ES-I3 (cell line): ENCODE results near the gene TAAR8.
A peak's percentile ranks its signal among the peaks of the same experiment; 100 is the strongest.

Source experiments
- H3K36me3 ChIP-seq: 2 replicates; pipeline ENCODE4 v1.6.1; 2013; ENCODE audit warnings: mild to moderate bottlenecking, low read length, control low read depth, moderate library complexity; ENCODE audit not compliant: insufficient read depth
- H3K4me1 ChIP-seq: 2 replicates; pipeline ENCODE4 v1.6.1; 2013; ENCODE audit warnings: mild to moderate bottlenecking, control low read depth, low read length; ENCODE audit not compliant: insufficient read depth
- H3K9ac ChIP-seq: 2 replicates; pipeline ENCODE4 v1.6.1; 2013; ENCODE audit warnings: low read depth, mild to moderate bottlenecking, low read length, moderate library complexity
- H3K9me3 ChIP-seq: 2 replicates; pipeline ENCODE4 v1.6.1; 2013; ENCODE audit warnings: mild to moderate bottlenecking, low read length, moderate library complexity; ENCODE audit not compliant: control insufficient read depth, insufficient read depth

Gene TAAR8, protein sequence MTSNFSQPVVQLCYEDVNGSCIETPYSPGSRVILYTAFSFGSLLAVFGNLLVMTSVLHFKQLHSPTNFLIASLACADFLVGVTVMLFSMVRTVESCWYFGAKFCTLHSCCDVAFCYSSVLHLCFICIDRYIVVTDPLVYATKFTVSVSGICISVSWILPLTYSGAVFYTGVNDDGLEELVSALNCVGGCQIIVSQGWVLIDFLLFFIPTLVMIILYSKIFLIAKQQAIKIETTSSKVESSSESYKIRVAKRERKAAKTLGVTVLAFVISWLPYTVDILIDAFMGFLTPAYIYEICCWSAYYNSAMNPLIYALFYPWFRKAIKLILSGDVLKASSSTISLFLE

DNA sequence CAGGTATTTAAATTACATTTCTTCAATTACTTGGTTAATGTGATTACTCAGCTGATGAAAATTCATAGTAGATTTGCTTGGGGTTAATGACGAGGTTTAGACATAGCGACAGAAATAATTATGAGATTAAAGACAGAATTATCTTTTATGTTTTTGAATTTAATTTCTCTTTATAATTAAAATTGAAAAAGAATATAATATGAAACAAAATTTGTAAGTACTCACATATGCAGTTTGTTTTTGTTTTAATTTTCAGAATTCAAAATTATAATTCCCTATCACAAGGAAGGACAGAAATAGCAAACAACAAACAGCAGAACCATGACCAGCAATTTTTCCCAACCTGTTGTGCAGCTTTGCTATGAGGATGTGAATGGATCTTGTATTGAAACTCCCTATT, at the start of gene TAAR8:
TAAR8 (plus strand) TSS at position 301 of the 400 bp plus-strand sequence; CDS start at position 322, 21 bp downstream.
- Histone ChIP-seq H3K9ac (no peak within 1 kb of the TSS), H3K4me1 (peaks cover 12% of the 10 kb centered on the region), H3K36me3 (no peaks in the 10 kb centered on the region), H3K9me3 (no peaks in the 10 kb centered on the region)

DNA sequence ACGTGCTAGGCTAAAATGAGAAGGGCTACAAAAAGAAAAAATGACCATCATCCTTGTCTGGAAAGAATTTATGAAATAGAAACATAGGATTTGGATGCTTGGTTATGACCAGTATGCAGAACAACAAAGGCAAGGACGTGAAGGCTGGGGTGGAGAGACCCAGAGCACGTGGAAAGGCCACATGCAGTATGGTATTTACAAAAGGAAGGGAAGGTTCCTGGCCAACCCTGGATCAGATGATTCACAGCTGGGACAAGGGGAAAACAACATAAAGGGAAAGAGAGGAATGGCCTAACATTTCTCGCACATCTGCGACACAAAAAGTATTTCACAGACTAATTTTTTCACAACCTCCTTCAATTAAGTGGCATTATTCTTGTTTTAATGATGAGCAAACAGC, 47.7 kb upstream of the TAAR8 start:
- H3K9me3 ChIP-seq, result no peaks in the 10 kb centered on the region
- H3K9ac ChIP-seq, result no peak overlapping the region
- H3K4me1 ChIP-seq, result no peaks in the 10 kb centered on the region
- H3K36me3 ChIP-seq, result peaks cover 2% of the 10 kb centered on the region; the same call in 1 of the 2 replicates

DNA sequence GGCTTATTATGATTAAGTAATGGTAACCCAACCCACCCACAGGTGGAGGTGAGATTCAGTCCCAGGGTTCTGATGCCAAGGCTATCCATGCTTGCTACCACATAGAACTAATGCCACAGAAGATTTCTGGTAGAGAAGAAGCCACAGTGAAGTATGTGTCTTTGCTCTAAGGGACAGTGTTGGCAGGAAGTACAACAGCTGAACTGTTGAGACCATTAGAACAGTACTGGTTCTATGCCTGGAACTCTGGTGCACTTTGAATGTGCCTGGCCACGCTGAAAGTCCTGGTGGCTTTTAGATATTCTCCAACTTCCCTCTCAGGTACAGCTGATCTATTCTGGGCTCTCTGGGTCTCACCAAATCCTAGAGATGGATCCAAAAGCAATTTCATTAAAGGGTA, 47.3 kb upstream of the TAAR8 start:
- no peaks in the 10 kb centered on the region for H3K4me1 ChIP-seq
- no peaks in the 10 kb centered on the region for H3K9me3 ChIP-seq
- H3K9ac ChIP-seq, result no peak overlapping the region
- peaks cover 2% of the 10 kb centered on the region; the same call in 1 of the 2 replicates for H3K36me3 ChIP-seq

DNA sequence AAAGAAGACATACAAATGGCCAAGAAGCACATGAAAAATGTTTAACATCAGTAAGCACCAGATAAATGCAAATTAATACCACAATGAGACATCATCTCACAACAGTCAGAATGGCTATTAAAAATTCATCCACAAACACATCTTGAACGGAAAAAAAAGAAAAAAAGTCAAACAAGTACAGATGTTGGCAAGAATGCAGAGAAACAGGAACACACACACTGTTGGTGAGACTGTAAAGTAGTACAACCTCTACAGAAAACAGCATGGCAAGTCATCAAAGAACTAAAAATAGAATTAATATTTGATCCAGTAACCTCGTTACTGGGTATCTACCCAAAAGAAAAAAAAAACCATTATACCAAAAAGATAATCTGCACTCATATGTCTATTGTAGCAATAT, 46.0 kb upstream of the TAAR8 start:
- no peaks in the 10 kb centered on the region for H3K9me3 ChIP-seq
- H3K9ac ChIP-seq, result no peak overlapping the region
- no peaks in the 10 kb centered on the region for H3K4me1 ChIP-seq
- no peaks in the 10 kb centered on the region for H3K36me3 ChIP-seq

DNA sequence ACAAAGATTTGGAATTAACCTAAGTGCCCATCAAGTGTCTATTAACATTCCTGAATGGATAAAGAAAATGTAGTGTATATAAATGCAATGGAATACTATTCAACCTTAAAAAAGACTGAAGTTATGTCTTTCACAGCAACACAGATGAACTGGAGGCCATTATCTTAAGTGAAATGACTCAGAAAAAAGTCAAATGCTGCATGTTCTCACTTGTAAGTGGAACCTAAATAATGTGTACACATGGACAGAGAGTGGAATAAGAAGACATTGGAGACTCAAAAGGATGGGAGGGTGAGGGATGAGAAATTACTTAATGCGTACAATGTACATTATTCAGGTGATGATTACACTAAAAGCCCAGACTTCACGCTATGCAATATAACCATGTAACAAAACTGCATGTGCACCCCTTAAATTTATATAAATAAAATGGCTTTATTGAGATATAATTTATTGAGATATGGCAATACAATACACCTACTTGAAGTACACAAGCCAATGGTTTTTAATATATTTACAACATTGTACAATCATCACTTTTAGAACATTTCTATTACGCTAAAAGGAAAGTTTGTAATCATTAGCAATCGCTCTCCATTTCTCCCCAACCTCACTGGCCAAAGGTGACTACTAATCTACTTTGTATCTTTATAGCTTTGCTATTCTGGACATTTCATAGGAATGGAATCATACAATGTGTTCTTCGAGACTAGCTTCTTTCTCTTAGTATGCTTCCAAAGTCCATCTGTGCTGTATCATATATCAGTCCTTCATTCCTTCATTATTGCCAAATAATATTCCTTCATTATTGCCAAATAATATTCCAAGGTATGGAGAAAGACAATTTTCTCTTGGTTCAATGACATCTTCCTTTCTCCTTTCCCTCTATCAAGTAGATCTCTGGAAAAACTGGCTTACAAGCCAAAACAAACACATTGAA, 45.3 kb upstream of the TAAR8 start:
- no peak overlapping the region for H3K9ac ChIP-seq
- no peaks in the 10 kb centered on the region for H3K9me3 ChIP-seq
- no peaks in the 10 kb centered on the region for H3K36me3 ChIP-seq
- H3K4me1 ChIP-seq, result no peaks in the 10 kb centered on the region

DNA sequence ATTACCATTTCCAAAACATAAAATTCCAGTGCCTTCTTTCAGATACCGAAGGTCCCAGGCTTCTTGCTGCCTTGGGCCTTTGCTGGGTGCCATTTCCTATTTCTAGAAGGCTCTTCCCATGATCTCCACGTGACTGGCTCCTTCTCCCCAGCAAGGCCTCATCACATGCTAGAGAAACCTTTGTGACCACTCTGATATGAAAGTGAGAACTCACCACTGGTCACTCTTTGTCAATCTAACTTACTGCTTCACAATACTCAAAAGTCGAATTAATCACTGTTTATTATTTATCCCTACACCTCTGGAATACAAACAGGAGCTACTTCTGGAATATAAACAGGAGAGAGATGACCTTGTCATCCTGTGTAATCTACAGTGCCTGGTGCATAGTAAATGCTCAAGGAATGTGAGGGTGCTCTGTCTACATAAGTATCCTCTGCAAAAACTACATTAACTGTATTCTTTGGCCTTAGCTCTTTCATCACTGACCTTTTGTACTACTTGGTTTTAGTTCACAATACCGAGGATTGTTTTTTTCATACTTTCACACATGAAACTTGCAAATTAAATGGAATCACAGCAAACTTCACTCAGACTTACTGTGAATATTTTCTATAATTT, 41.2 kb upstream of the TAAR8 start:
- no peaks in the 10 kb centered on the region for H3K4me1 ChIP-seq
- H3K36me3 ChIP-seq, result no peaks in the 10 kb centered on the region
- peak overlapping the region; percentile 88 for H3K9ac ChIP-seq
- H3K9me3 ChIP-seq, result no peaks in the 10 kb centered on the region

DNA sequence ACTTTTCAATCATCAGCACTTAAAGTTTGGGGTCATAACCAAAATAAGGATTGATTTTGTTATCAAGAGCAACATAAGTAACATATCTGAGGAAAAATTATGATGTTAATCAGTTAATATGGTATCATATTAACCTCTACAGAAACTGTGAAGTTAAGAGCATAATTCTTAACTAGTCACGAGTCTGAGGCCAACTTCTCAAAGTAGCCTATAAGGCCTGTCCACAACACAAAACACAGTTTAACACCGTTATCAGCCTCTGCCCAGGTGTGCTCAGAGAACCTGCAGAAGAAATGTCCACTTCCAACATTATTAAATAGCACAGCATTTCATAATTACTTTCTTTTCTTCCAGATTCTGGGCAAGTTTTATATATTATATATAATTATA, 40.6 kb upstream of the TAAR8 start:
- H3K9ac ChIP-seq, result peak overlapping the region; percentile 88
- no peaks in the 10 kb centered on the region for H3K4me1 ChIP-seq
- no peaks in the 10 kb centered on the region for H3K9me3 ChIP-seq
- H3K36me3 ChIP-seq, result no peaks in the 10 kb centered on the region

DNA sequence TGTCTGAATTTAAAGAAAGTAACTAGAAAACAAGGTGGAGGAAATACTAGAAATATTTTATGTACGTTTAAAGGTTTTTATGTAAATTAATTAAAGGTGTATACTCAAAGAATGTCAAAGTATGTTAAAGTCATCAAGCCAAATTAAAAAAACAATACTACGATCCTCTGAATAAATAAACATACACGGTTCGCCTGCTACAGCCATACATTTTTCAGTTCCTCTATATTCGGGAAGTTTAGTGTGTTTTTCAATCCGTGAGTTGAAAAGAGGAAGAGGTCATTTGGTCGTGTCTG, 40.2 kb upstream of the TAAR8 start:
- Histone ChIP-seq H3K9me3 (no peaks in the 10 kb centered on the region), H3K9ac (peak overlapping the region; percentile 88), H3K36me3 (no peaks in the 10 kb centered on the region), H3K4me1 (no peaks in the 10 kb centered on the region)

DNA sequence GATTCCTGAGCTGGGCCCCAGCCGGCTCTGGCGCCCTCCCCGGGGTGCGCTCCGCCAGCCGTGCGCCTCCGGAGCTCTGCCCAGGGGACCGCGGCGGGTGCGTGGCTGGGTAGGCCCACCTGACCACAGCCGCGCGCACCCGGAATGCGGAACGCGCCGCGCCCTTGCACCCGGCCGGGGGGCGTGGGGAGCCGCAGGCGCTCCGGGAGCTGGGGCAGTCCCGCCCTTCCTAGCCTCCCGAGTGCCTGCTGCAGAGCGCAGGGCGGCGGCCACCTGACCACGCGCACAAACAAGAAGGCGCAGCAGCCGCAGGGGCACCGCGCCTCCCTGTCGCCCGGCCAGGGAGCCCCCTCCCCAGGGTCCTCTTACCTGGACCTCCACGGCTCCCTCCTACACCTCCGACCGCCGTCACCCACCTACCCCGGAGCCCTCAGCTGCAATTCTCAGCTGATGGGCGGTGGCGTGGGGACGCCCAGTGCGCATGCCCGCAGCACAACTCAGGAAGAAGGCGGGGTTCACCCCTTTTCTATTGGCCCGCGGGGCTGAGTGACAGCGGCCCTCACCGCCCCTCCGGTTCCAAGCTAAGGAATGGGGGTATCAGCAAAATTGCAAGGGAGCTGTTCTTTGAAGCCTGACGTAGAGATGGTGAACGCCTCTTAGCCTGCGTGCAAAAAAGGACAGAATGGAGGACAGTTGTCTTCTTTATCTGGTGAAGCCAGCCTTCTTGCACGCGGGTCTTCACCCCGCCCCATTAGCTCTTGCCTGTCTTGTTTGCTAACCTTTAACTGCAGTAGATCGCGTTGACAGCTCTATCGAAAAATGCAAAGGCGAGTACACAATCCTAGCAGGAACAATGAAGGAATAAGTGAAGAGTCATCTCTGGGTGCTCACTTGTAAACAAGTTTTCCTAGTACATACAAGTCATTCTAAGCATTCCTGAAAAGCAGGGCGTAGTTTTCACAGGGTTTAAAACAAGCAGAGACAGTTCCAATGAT, 39.5 kb upstream of the TAAR8 start, which contains the start of gene STX7:
STX7 (minus strand) TSS at position 479 of the 995 bp plus-strand sequence. CDS start 9,586 bp downstream, outside the sequence.
- peak within 1 kb of the TSS; percentile 88 for H3K9ac ChIP-seq
- no peaks in the 10 kb centered on the region for H3K9me3 ChIP-seq
- no peaks in the 10 kb centered on the region for H3K4me1 ChIP-seq
- H3K36me3 ChIP-seq, result no peaks in the 10 kb centered on the region

DNA sequence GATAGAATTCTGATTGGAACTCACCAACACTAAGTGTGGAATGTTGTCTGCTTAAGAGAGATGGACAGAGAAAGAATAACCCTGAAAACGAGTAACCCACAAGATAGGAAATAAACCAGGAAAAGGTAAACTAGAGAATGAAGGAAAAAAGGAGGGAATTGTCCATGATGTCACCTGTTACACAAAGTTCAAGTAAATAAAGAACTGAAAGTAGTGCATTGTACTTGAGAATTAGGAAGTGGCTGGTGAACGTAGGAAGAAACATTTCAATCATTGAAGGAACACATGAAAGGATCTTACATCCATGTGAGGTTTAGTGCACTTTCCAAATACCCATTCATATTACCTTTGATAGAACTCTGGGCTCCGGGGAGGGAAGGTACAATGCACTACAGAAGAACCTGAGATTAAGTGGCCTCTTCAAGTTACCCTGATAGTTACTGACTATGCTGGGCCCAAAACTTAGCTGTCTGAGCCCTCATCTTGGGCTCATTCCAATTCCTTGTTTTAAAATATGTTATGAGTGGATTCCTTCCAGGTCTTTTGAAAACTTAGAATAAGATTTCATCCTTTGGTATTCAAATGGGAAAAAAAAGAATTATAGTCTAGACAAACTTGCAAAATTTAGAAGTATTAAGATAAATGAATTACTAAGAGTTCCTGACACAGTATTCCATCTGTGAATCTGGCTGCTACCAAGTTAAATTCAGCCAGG, 38.5 kb upstream of the TAAR8 start:
- no peaks in the 10 kb centered on the region for H3K36me3 ChIP-seq
- no peaks in the 10 kb centered on the region for H3K9me3 ChIP-seq
- no peak overlapping the region; the same call in 1 of the 2 replicates for H3K9ac ChIP-seq
- H3K4me1 ChIP-seq, result no peaks in the 10 kb centered on the region

DNA sequence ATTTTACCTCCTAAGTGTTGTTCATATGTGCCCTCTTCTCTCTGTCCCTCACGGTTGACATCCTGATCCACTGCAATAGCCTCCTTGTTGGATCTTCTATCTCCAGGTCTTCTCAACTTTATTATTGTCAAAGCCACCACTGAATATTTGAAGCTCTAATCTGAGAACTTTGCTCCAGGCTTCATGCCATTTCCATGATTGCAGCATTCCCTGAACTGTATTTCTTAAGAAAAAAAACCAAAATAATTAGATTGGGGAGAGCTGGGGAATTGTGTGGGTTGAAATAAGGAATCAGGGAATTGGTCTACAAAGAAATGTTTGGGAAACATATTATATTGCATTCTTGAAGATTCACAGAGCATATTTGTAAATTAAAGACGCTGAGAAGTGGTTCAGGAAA, 37.1 kb upstream of the TAAR8 start:
- Histone ChIP-seq H3K9ac (no peak overlapping the region), H3K36me3 (no peaks in the 10 kb centered on the region), H3K9me3 (no peaks in the 10 kb centered on the region), H3K4me1 (no peaks in the 10 kb centered on the region)

DNA sequence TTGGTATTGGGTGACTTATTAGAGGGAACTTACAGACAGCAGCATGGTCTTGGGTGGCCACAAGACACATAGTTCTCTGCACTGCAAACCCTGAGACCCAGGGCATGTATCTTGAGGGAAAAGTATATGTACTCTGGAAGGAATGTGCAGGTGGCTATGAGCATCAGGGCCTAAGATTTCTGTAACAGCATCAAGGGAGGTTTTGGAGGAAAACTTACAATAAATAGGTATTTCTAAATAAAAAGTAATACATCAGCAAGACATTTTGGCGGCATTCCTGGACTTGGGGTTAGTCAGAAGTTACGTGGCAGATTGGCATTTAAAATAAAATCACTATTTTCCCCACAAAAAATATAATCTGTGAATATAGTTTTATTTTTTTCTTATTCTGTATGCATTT, 31.5 kb upstream of the TAAR8 start:
- Histone ChIP-seq H3K9me3 (no peaks in the 10 kb centered on the region), H3K9ac (no peak overlapping the region)

DNA sequence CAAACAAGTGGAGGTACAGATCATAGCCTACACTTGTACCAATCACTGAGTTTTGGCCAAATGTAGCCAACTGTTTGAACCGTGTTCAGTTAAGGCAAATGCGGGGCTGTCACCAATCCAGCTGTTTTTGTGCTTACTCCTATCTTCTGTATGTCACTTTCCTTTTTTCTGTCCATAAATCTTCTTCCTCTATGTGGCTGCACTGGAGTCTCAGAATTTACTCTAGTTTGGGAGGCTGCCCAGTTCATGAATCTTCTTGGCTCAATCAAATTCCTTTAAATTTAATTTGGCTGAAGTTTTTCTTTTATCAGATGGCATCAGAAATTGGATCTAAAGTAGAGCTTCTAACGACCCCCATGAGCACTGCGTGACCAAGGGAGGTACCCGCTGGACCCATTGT, 27.8 kb upstream of the TAAR8 start:
- no peak overlapping the region for H3K9ac ChIP-seq
- H3K4me1 ChIP-seq, result peaks cover 5% of the 10 kb centered on the region; the same call in 1 of the 2 replicates
- no peaks in the 10 kb centered on the region for H3K9me3 ChIP-seq
- no peaks in the 10 kb centered on the region for H3K36me3 ChIP-seq

More for the DNA sequence above, 31.5 kb upstream of the TAAR8 start:
- H3K36me3 ChIP-seq, result no peaks in the 10 kb centered on the region
- peaks cover under 1% of the 10 kb centered on the region; the same call in 1 of the 2 replicates for H3K4me1 ChIP-seq
